ENCODE results near the gene VWF. TPM values are rescaled to one million over a fixed set of nuclear protein-coding genes. Genes with fewer than 3 reads are reported as not detected.

VWF gene
- total RNA-seq, 1 donor from 2014 or later, result 0.05 TPM

DNA sequence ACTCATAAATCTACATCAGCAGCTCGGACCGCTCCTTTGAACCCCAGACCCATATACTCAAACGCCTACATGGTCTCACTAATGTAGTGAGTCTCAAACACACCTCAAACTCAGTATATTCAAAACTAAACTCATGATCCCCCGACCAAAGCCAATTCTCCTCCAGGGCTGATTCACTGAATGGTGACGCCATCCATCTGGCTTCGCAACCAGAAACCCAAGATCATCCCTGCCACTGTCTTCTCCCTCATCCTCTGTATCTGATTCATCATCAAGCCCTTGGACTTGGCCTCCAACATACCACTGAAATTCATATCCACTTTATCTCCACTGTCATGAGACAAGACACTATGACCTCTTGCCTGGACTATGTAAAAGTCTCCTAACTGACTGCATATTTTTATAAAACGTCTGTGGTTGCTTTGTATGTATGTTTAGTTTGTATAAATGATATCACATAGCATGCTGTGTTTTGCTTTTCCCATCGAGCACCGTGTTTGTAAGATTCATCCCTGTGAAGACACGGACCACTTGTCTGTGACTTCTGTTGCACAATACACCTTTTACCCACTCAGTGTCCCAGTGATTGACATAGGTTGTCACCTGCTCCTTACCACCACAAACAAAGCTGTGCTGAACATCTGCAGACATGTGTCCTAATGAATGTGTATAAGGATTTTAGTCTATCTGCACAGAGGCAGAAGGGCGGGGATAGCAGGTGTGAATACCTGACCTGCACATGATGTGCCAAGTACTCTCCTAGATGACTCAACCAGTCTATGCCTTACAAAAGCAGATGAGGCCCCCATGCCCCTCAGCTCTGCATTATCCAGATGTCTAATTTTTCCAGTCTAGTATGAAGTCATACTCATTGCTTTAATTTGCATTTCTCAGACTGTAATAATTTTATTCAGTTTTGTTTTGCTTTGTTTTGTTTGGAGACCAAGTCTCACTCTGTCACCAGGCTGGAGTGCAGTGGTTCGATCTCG is 76.9 kb downstream of the VWF start:
- Mint-ChIP-seq H3K4me3 (ENCODE audit: unreplicated experiment) (no peak overlapping the region), H3K36me3 (ENCODE audit: low read depth) (no peaks in the 10 kb centered on the region), H3K4me1 (ENCODE audit: low read depth) (peaks cover 47% of the 10 kb centered on the region), H3K27ac (ENCODE audit: unreplicated experiment) (peak overlapping the region; percentile 6), H3K27me3 (ENCODE audit: low read depth) (no peaks in the 10 kb centered on the region), H3K9me3 (ENCODE audit: low read depth) (no peaks in the 10 kb centered on the region)
- DNase-seq (ENCODE audit: low spot score), result peak; percentile 9
- TF ChIP-seq, protein P1, sequence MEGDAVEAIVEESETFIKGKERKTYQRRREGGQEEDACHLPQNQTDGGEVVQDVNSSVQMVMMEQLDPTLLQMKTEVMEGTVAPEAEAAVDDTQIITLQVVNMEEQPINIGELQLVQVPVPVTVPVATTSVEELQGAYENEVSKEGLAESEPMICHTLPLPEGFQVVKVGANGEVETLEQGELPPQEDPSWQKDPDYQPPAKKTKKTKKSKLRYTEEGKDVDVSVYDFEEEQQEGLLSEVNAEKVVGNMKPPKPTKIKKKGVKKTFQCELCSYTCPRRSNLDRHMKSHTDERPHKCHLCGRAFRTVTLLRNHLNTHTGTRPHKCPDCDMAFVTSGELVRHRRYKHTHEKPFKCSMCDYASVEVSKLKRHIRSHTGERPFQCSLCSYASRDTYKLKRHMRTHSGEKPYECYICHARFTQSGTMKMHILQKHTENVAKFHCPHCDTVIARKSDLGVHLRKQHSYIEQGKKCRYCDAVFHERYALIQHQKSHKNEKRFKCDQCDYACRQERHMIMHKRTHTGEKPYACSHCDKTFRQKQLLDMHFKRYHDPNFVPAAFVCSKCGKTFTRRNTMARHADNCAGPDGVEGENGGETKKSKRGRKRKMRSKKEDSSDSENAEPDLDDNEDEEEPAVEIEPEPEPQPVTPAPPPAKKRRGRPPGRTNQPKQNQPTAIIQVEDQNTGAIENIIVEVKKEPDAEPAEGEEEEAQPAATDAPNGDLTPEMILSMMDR (IDR thresholded peaks at IDR 0.05), result no peak

DNA sequence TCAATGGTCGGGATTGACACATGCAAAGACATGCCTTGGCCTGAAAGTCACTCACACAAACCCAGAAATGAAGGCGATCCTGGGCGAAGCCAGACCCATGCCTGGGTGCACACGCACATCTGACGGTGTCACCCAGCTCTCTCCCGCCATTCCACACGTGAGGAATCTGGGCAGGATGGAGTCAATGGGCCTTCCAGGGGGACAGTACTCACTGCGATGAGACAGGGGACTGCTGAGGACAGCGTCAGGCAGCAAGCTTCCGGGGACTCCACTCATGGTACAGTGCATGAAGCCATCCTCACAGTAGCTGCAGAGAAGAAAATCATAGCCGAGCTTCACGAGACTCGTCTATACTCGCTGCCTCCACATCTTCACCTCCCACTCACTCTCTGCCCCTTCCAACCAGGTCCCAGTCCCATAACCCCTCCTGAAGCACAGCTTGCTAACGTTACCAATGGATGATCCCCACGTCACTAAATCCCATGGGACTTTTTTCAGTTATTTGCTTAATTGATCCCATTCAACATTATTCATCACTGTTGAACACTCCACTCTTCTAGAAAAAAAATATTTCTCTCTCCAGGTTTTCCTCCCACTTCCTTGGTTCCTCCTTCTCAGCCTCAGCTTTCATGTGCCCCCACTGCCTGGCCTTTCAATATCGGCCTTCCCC is 77.8 kb downstream of the VWF start:
- H3K4me1 Mint-ChIP-seq (ENCODE audit: low read depth), result peaks cover 40% of the 10 kb centered on the region
- H3K36me3 Mint-ChIP-seq (ENCODE audit: low read depth), result no peaks in the 10 kb centered on the region
- H3K9me3 Mint-ChIP-seq (ENCODE audit: low read depth), result no peaks in the 10 kb centered on the region
- no peak overlapping the region for H3K4me3 Mint-ChIP-seq (ENCODE audit: unreplicated experiment)
- H3K27ac Mint-ChIP-seq (ENCODE audit: unreplicated experiment), result peak overlapping the region; percentile 6
- TF ChIP-seq, protein P1 (IDR thresholded peaks at IDR 0.05), result no peak
- no peaks in the 10 kb centered on the region for H3K27me3 Mint-ChIP-seq (ENCODE audit: low read depth)
- peak; percentile 53 for DNase-seq (ENCODE audit: low spot score)

- Mint-ChIP-seq H3K4me3 (ENCODE audit: unreplicated experiment) (no peak overlapping the region), H3K9me3 (ENCODE audit: low read depth) (no peaks in the 10 kb centered on the region), H3K27ac (ENCODE audit: unreplicated experiment) (no peak overlapping the region), H3K36me3 (ENCODE audit: low read depth) (no peaks in the 10 kb centered on the region), H3K4me1 (ENCODE audit: low read depth) (peaks cover 40% of the 10 kb centered on the region), H3K27me3 (ENCODE audit: low read depth) (no peaks in the 10 kb centered on the region)
- peak; percentile 59 for DNase-seq (ENCODE audit: low spot score)
- TF ChIP-seq, protein P1 (IDR thresholded peaks at IDR 0.05), result no peak
Measured at GRCh38 chr12:6045438-6045837, 79.0 kb downstream of the VWF start.

- no peak overlapping the region for H3K27ac Mint-ChIP-seq (ENCODE audit: unreplicated experiment)
Measured at GRCh38 chr12:6044082-6044481, 80.4 kb downstream of the VWF start.

GRCh38 chr12:6042446-6042845 is 82.0 kb downstream of the VWF start:
- no peaks in the 10 kb centered on the region for H3K36me3 Mint-ChIP-seq (ENCODE audit: low read depth)
- peak; percentile 37 for DNase-seq (ENCODE audit: low spot score)
- H3K9me3 Mint-ChIP-seq (ENCODE audit: low read depth), result no peaks in the 10 kb centered on the region
- H3K27me3 Mint-ChIP-seq (ENCODE audit: low read depth), result no peaks in the 10 kb centered on the region
- peaks cover 14% of the 10 kb centered on the region for H3K4me1 Mint-ChIP-seq (ENCODE audit: low read depth)
- H3K27ac Mint-ChIP-seq (ENCODE audit: unreplicated experiment), result no peak overlapping the region
- TF ChIP-seq, protein P1 (IDR thresholded peaks at IDR 0.05), result no peak
- no peak overlapping the region for H3K4me3 Mint-ChIP-seq (ENCODE audit: unreplicated experiment)

More at GRCh38 chr12:6044082-6044481, 80.4 kb downstream of the VWF start:
- no peaks in the 10 kb centered on the region for H3K9me3 Mint-ChIP-seq (ENCODE audit: low read depth)
- TF ChIP-seq, protein P1 (IDR thresholded peaks at IDR 0.05), result no peak
- H3K4me1 Mint-ChIP-seq (ENCODE audit: low read depth), result peaks cover 26% of the 10 kb centered on the region
- H3K27me3 Mint-ChIP-seq (ENCODE audit: low read depth), result no peaks in the 10 kb centered on the region
- no peak overlapping the region for H3K4me3 Mint-ChIP-seq (ENCODE audit: unreplicated experiment)
- DNase-seq (ENCODE audit: low spot score), result peak; percentile 68
- H3K36me3 Mint-ChIP-seq (ENCODE audit: low read depth), result no peaks in the 10 kb centered on the region

All from chondrocyte (in vitro differentiated cells).